Measurements from ENCODE around the gene STAB1.

DNA sequence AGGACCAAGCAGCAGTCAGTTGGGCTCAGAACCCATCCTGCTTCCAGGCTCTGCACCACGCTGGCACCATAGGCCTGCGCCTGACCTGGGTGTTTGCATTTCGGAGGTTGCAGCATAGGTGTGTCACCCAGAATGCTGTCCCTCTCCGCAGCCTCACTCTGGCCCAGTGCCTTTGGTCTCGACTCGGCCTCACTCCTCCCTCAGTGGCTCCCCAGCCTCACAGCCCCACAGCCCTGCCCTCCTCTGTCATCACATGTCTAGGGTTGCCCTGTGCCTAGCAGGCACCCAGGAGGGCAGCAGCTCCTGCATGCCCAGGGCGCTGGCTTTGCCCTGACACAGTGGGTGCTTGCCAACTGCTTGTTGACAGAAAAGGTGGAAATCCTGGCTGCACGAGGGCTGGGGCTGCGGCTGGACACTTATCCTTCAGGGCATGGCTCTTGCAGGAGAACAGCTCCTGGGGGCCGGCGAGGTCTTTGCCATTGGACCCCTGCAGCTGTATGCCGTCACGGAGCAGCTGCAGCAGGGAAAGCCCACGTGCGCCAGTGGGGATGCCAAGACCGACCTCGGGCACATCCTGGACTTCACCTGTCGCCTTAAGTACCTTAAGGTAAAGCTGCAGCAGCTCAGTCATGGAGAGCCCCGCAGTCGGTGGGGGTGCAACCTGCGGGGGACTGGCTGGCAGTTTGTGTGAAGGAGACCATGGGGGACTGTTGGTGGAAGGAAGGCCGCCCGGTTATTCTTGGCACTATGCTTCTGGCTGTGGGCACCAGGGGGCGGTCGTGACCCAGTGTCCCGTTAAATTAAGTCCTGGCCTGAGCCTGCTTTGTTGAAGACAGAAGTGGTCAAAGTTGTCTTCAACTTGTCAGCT, 23.5 kb upstream of the STAB1 start:
- TF ChIP-seq ZNF850 (CRISPR knock-in tag; conservative IDR thresholded peaks at IDR 0.05) (no peak), TBP (CRISPR knock-in tag; IDR thresholded peaks at IDR 0.05) (no peak), POLR2A (IDR thresholded peaks at IDR 0.05; ENCODE audit: insufficient read depth in 1 of 2, low read depth in 2 of 2, low read length in 2 of 2) (no peak), ZNF737 (CRISPR knock-in tag; IDR thresholded peaks at IDR 0.05; ENCODE audit: borderline replicate concordance) (no peak), EZH2 (conservative IDR thresholded peaks at IDR 0.05; ENCODE audit: low read depth, low read length) (no peak), ATF7 (IDR thresholded peaks at IDR 0.05) (no peak), ATF7 (CRISPR knock-in tag; IDR thresholded peaks at IDR 0.05) (no peak), MYC (CRISPR knock-in tag; IDR thresholded peaks at IDR 0.05; ENCODE audit: borderline replicate concordance) (no peak)
- TF ChIP-seq, protein P1, sequence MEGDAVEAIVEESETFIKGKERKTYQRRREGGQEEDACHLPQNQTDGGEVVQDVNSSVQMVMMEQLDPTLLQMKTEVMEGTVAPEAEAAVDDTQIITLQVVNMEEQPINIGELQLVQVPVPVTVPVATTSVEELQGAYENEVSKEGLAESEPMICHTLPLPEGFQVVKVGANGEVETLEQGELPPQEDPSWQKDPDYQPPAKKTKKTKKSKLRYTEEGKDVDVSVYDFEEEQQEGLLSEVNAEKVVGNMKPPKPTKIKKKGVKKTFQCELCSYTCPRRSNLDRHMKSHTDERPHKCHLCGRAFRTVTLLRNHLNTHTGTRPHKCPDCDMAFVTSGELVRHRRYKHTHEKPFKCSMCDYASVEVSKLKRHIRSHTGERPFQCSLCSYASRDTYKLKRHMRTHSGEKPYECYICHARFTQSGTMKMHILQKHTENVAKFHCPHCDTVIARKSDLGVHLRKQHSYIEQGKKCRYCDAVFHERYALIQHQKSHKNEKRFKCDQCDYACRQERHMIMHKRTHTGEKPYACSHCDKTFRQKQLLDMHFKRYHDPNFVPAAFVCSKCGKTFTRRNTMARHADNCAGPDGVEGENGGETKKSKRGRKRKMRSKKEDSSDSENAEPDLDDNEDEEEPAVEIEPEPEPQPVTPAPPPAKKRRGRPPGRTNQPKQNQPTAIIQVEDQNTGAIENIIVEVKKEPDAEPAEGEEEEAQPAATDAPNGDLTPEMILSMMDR (CRISPR knock-in tag; IDR thresholded peaks at IDR 0.05): peak; percentile 85
- TF ChIP-seq, protein P2, sequence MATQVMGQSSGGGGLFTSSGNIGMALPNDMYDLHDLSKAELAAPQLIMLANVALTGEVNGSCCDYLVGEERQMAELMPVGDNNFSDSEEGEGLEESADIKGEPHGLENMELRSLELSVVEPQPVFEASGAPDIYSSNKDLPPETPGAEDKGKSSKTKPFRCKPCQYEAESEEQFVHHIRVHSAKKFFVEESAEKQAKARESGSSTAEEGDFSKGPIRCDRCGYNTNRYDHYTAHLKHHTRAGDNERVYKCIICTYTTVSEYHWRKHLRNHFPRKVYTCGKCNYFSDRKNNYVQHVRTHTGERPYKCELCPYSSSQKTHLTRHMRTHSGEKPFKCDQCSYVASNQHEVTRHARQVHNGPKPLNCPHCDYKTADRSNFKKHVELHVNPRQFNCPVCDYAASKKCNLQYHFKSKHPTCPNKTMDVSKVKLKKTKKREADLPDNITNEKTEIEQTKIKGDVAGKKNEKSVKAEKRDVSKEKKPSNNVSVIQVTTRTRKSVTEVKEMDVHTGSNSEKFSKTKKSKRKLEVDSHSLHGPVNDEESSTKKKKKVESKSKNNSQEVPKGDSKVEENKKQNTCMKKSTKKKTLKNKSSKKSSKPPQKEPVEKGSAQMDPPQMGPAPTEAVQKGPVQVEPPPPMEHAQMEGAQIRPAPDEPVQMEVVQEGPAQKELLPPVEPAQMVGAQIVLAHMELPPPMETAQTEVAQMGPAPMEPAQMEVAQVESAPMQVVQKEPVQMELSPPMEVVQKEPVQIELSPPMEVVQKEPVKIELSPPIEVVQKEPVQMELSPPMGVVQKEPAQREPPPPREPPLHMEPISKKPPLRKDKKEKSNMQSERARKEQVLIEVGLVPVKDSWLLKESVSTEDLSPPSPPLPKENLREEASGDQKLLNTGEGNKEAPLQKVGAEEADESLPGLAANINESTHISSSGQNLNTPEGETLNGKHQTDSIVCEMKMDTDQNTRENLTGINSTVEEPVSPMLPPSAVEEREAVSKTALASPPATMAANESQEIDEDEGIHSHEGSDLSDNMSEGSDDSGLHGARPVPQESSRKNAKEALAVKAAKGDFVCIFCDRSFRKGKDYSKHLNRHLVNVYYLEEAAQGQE (IDR thresholded peaks at IDR 0.05; ENCODE audit: borderline replicate concordance in 1 of 2, low read depth in 1 of 2, low read length in 2 of 2): no peak

Measured in HepG2 (cell line).